ENCODE measurements around the gene L3MBTL4.

L3MBTL4 gene

GRCh38 chr18:6119761-6120160 lies 294.9 kb downstream of the L3MBTL4 start:
- no peaks in the 10 kb centered on the region for H3K27me3 ChIP-seq (ENCODE audit: insufficient read depth, low read depth, severe bottlenecking)

GRCh38 chr18:6118080-6118479 lies 296.6 kb downstream of the L3MBTL4 start:
- Histone ChIP-seq H3K4me3 (ENCODE audit: low read depth, low read length) (no peak overlapping the region), H3K27ac (no peak overlapping the region), H3K9me3 (ENCODE audit: severe bottlenecking) (no peaks in the 10 kb centered on the region), H3K36me3 (no peaks in the 10 kb centered on the region), H3K27me3 (ENCODE audit: insufficient read depth, low read depth, severe bottlenecking) (no peaks in the 10 kb centered on the region)
- TF ChIP-seq CTCF (IDR thresholded peaks at IDR 0.05; ENCODE audit: low read depth, low read length): no peak
- DNase-seq: no peak

More at GRCh38 chr18:6119761-6120160, 294.9 kb downstream of the L3MBTL4 start:
- no peak for DNase-seq
- no peaks in the 10 kb centered on the region for H3K36me3 ChIP-seq
- no peak for TF ChIP-seq CTCF (IDR thresholded peaks at IDR 0.05; ENCODE audit: low read depth, low read length)
- no peak overlapping the region for H3K27ac ChIP-seq
- no peaks in the 10 kb centered on the region for H3K9me3 ChIP-seq (ENCODE audit: severe bottlenecking)
- H3K4me3 ChIP-seq (ENCODE audit: low read depth, low read length): no peak overlapping the region

DNA sequence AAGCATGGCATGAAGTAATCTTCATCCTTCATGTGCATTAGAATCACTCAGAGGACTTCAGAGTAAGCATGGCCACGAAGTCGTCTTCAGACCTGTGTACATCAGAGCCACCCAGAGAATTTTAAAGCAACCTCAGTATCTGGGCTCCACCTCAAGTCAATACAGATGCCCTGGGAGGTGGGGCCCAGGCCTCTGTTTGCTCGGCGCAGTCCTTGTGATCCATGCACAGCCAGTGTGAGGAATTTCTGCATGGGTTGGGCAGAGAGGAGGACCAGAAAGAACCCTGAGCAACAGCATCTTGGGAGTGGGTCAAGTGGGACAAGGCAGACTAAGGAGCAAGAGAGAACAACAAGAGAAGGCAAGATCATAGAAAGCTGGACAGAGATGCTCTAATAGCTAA lies 299.0 kb downstream of the L3MBTL4 start:
- no peak for TF ChIP-seq CTCF (IDR thresholded peaks at IDR 0.05; ENCODE audit: low read depth, low read length)
- H3K4me3 ChIP-seq (ENCODE audit: low read depth, low read length): no peak overlapping the region
- no peaks in the 10 kb centered on the region for H3K27me3 ChIP-seq (ENCODE audit: insufficient read depth, low read depth, severe bottlenecking)
- H3K36me3 ChIP-seq: no peaks in the 10 kb centered on the region
- no peaks in the 10 kb centered on the region for H3K9me3 ChIP-seq (ENCODE audit: severe bottlenecking)
- DNase-seq: no peak
- no peak overlapping the region for H3K27ac ChIP-seq

GRCh38 chr18:6113650-6114049 lies 301.1 kb downstream of the L3MBTL4 start:
- Histone ChIP-seq H3K9me3 (ENCODE audit: severe bottlenecking) (no peaks in the 10 kb centered on the region), H3K4me3 (ENCODE audit: low read depth, low read length) (no peak overlapping the region), H3K27ac (no peak overlapping the region), H3K36me3 (no peaks in the 10 kb centered on the region), H3K27me3 (ENCODE audit: insufficient read depth, low read depth, severe bottlenecking) (no peaks in the 10 kb centered on the region)
- DNase-seq: no peak
- TF ChIP-seq CTCF (IDR thresholded peaks at IDR 0.05; ENCODE audit: low read depth, low read length): no peak

DNA sequence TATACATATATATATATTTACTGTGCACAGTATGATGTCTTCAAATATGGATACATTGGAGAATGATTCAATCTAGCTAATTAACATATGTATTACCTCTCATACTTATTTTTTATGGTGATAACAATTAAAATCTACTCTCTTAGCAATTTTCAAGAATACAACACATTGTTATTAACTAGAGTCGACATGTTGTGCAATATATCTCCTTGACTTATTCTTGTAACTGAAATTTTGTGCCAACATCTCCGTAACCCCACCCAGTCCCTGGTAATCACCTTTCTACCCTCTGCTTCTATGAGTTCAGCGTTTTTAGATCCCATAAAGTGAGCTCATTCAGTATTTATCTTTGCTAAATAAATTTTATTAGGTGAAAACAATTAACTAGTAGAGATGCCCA lies 303.0 kb downstream of the L3MBTL4 start:
- no peak for DNase-seq
- H3K4me3 ChIP-seq (ENCODE audit: low read depth, low read length): no peak overlapping the region
- no peak overlapping the region for H3K27ac ChIP-seq
- H3K27me3 ChIP-seq (ENCODE audit: insufficient read depth, low read depth, severe bottlenecking): no peaks in the 10 kb centered on the region
- no peaks in the 10 kb centered on the region for H3K9me3 ChIP-seq (ENCODE audit: severe bottlenecking)
- H3K36me3 ChIP-seq: no peaks in the 10 kb centered on the region
- TF ChIP-seq CTCF (IDR thresholded peaks at IDR 0.05; ENCODE audit: low read depth, low read length): no peak

- no peak overlapping the region for H3K27ac ChIP-seq
- TF ChIP-seq CTCF (IDR thresholded peaks at IDR 0.05; ENCODE audit: low read depth, low read length): no peak
- no peaks in the 10 kb centered on the region for H3K9me3 ChIP-seq (ENCODE audit: severe bottlenecking)
- H3K27me3 ChIP-seq (ENCODE audit: insufficient read depth, low read depth, severe bottlenecking): peaks cover 4% of the 10 kb centered on the region
- no peaks in the 10 kb centered on the region for H3K36me3 ChIP-seq
- H3K4me3 ChIP-seq (ENCODE audit: low read depth, low read length): no peak overlapping the region
- no peak for DNase-seq
Observed at GRCh38 chr18:6109743-6110142, 305.0 kb downstream of the L3MBTL4 start.

All from WERI-Rb-1 (cell line).